Endodermal cell (in vitro differentiated cells): Measurements from ENCODE around the gene ADCK2. TPM values are rescaled to one million over a fixed set of nuclear protein-coding genes. Genes with fewer than 3 reads are reported as not detected.
"Not testable (repeated sequence)": the region's sequence is repeated elsewhere in the genome, so short reads cannot be mapped to it uniquely, and the experiment has no call there.

Experiments used
- DNase-seq: peaks from one replicate; pipeline ENCODE4 v3.0.0-alpha.2; 2017
- H3K27ac ChIP-seq: 2 replicates; pipeline ENCODE4 v1.5.1; 2013; ENCODE audit warnings: mild to moderate bottlenecking, low read depth, low read length, moderate library complexity
- H3K27me3 ChIP-seq: 2 replicates; pipeline ENCODE4 v1.6.1; 2013; ENCODE audit warnings: mild to moderate bottlenecking, low read length, moderate library complexity; ENCODE audit not compliant: insufficient read depth, control insufficient read depth, poor library complexity, severe bottlenecking
- H3K36me3 ChIP-seq: 2 replicates; pipeline ENCODE4 v1.7.0; 2013; ENCODE audit warnings: mild to moderate bottlenecking, low read length, moderate library complexity; ENCODE audit not compliant: control insufficient read depth, insufficient read depth
- H3K4me1 ChIP-seq: one replicate; pipeline ENCODE4 v1.7.0; 2013; ENCODE audit warnings: low read length; ENCODE audit not compliant: control insufficient read depth, insufficient read depth
- H3K4me3 ChIP-seq: 2 replicates; pipeline ENCODE4 v1.5.1; 2013; ENCODE audit warnings: mild to moderate bottlenecking, low read length, moderate library complexity
- H3K9ac ChIP-seq: 2 replicates; pipeline ENCODE4 v1.6.1; 2013; ENCODE audit warnings: mild to moderate bottlenecking, low read length, moderate library complexity; ENCODE audit not compliant: poor library complexity, severe bottlenecking; ENCODE audit errors: extremely low read depth
- H3K9me3 ChIP-seq: 2 replicates; pipeline ENCODE4 v1.6.1; 2013; ENCODE audit warnings: mild to moderate bottlenecking, low read length, moderate library complexity; ENCODE audit not compliant: control insufficient read depth
- H3K27ac Mint-ChIP-seq: 2 replicates; pipeline ENCODE4 v1.8.0; 2020; ENCODE audit warnings: mixed read lengths
- H3K27me3 Mint-ChIP-seq: 2 replicates; pipeline ENCODE4 v1.8.0; 2021; ENCODE audit warnings: mild to moderate bottlenecking, mixed read lengths; ENCODE audit not compliant: insufficient read depth
- H3K36me3 Mint-ChIP-seq: 2 replicates; pipeline ENCODE4 v1.8.0; 2020; ENCODE audit warnings: low read depth, mixed read lengths
- H3K4me1 Mint-ChIP-seq: 2 replicates; pipeline ENCODE4 v1.8.0; 2020; ENCODE audit warnings: mixed read lengths
- H3K4me3 Mint-ChIP-seq: 2 replicates; pipeline ENCODE4 v1.8.0; 2020; ENCODE audit warnings: mild to moderate bottlenecking, moderate library complexity, mixed read lengths
- H3K9me3 Mint-ChIP-seq: 2 replicates; pipeline ENCODE4 v1.8.0; 2020; ENCODE audit warnings: mild to moderate bottlenecking, mixed read lengths
- CTCF ChIP-seq: fragments of 200-600 bp; sonication (generic); conservative IDR thresholded peaks from 2 replicates; pipeline ENCODE4 v1.5.0; 2021; ENCODE audit warnings: antibody characterized with exemption, mild to moderate bottlenecking
- WGBS, 2 experiments: methylation state at CpG; one replicate each; pipeline versions ENCODE4 v1.1.5 to v1.1.7; 2013; ENCODE audit warnings: missing lambda C conversion rate in 2 of 2, mixed read lengths in 1 of 2; ENCODE audit not compliant: insufficient coverage in 1 of 2, insufficient read length in 1 of 2; 5-methylcytosine and 5-hydroxymethylcytosine counted together
- total RNA-seq, 2 donors: library from RNA; stranded (reverse); fragmentation: NEBNext Ultra II Directional in 1 of 2; extraction: Animal tissue kit (Norgen Biotek cat#: 25700) in 1 of 2; gene quantifications; 2 replicates in 1 of 2; 3 replicates in 1 of 2; pipeline ENCODE4 v1.2.1, GENCODE V29; 2021

Gene ADCK2
- total RNA-seq, 2 donors from 2014 or later, result 13.5 to 17.8 TPM

- H3K9me3 Mint-ChIP-seq, result no peaks in the 10 kb centered on the region
- Histone ChIP-seq H3K36me3 (peaks cover 32% of the 10 kb centered on the region), H3K27ac (no peak overlapping the region), H3K4me3 (no peak overlapping the region), H3K27me3 (no peaks in the 10 kb centered on the region), H3K4me1 (no peaks in the 10 kb centered on the region), H3K9me3 (no peaks in the 10 kb centered on the region), H3K9ac (no peak overlapping the region)
- WGBS, 2 experiments, result 91 to 100% methylated on average over 2 of the region's 2 CpGs
- no peak for DNase-seq
- no peak overlapping the region for H3K4me3 Mint-ChIP-seq
- no peak for TF ChIP-seq CTCF
- peaks cover 51% of the 10 kb centered on the region for H3K36me3 Mint-ChIP-seq
- no peak overlapping the region for H3K27ac Mint-ChIP-seq
- peaks cover 4% of the 10 kb centered on the region for H3K4me1 Mint-ChIP-seq
- H3K27me3 Mint-ChIP-seq, result no peaks in the 10 kb centered on the region
These were observed 62.0 kb downstream of the ADCK2 start for GRCh38 chr7:140734729-140735128.

DNA sequence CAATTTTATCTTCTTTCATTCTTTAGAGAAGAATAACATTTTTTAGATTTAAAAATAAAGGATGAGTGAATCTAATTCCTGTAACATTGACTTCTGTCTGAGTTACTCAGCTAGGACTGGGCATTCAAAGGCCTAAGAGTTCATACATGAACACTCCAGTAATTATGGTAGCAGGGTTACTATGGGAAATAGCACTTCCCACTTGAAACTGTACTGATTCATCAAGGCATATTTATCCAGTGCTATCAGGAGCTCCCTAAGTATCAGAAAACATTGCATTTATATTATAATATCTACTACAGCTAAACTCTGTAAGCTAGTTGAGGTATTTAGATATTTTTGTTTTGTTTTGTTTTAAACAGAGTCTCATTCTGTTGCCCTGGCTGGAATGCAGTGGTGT, 65.5 kb downstream of the ADCK2 start:
- H3K9me3 ChIP-seq, result no peaks in the 10 kb centered on the region
- H3K4me3 ChIP-seq, result no peak overlapping the region
- no peak overlapping the region for H3K9ac ChIP-seq
- H3K27ac ChIP-seq, result no peak overlapping the region
- no peak overlapping the region for H3K27ac Mint-ChIP-seq
- H3K4me1 ChIP-seq, result no peaks in the 10 kb centered on the region
- H3K36me3 Mint-ChIP-seq, result peaks cover 39% of the 10 kb centered on the region
- H3K4me3 Mint-ChIP-seq, result no peak overlapping the region
- H3K9me3 Mint-ChIP-seq, result no peaks in the 10 kb centered on the region
- H3K27me3 ChIP-seq, result no peaks in the 10 kb centered on the region
- peaks cover 7% of the 10 kb centered on the region for H3K4me1 Mint-ChIP-seq
- no peaks in the 10 kb centered on the region for H3K27me3 Mint-ChIP-seq
- H3K36me3 ChIP-seq, result peaks cover 27% of the 10 kb centered on the region
- TF ChIP-seq CTCF, result no peak
- no peak for DNase-seq

- not testable (repeated sequence) for H3K27me3 ChIP-seq, H3K9me3 ChIP-seq, H3K4me1 Mint-ChIP-seq, H3K4me3 ChIP-seq, H3K9me3 Mint-ChIP-seq, DNase-seq, H3K9ac ChIP-seq, H3K27me3 Mint-ChIP-seq, H3K4me1 ChIP-seq, H3K27ac ChIP-seq, H3K27ac Mint-ChIP-seq, H3K4me3 Mint-ChIP-seq
- peaks cover 29% of the 10 kb centered on the region for H3K36me3 ChIP-seq
- no CpG with 5 or more reads among the region's 4 CpGs for WGBS, 2 experiments
- peaks cover 40% of the 10 kb centered on the region for H3K36me3 Mint-ChIP-seq
These were observed 70.5 kb downstream of the ADCK2 start for GRCh38 chr7:140743255-140743654.

GRCh38 chr7:140744005-140744404, 71.3 kb downstream of the ADCK2 start:
- H3K27ac Mint-ChIP-seq, result no peak overlapping the region
- DNase-seq, result no peak
- no peak overlapping the region for H3K27ac ChIP-seq

More at GRCh38 chr7:140744005-140744404, 71.3 kb downstream of the ADCK2 start:
- Histone ChIP-seq H3K27me3 (no peaks in the 10 kb centered on the region), H3K4me3 (no peak overlapping the region), H3K9me3 (no peaks in the 10 kb centered on the region), H3K36me3 (peaks cover 33% of the 10 kb centered on the region), H3K9ac (no peak overlapping the region), H3K4me1 (no peaks in the 10 kb centered on the region)
- peaks cover 35% of the 10 kb centered on the region for H3K36me3 Mint-ChIP-seq
- H3K9me3 Mint-ChIP-seq, result no peaks in the 10 kb centered on the region
- no peaks in the 10 kb centered on the region for H3K27me3 Mint-ChIP-seq
- 88 to 100% methylated on average over 2 of the region's 2 CpGs for WGBS, 2 experiments
- TF ChIP-seq CTCF, result no peak
- peaks cover 9% of the 10 kb centered on the region for H3K4me1 Mint-ChIP-seq
- H3K4me3 Mint-ChIP-seq, result no peak overlapping the region
